LNCaP clone FGC (cell line): ENCODE data around the gene MYO19.

Source experiments
- DNase-seq: peaks from one replicate; pipeline ENCODE4 v3.0.0-alpha.2; 2011; ENCODE audit warnings: low read depth
- H3K4me3 ChIP-seq: 2 replicates; pipeline ENCODE4 v1.5.1; 2011; ENCODE audit warnings: mild to moderate bottlenecking, low read depth, low read length, control low read depth
- CTCF ChIP-seq: IDR thresholded peaks from 2 replicates; pipeline ENCODE4 v1.5.1; 2012; ENCODE audit warnings: mild to moderate bottlenecking; ENCODE audit not compliant: control insufficient read depth, insufficient read depth; ENCODE audit errors: extremely low read depth

Gene MYO19

GRCh38 chr17:36553459-36553858, 18.8 kb upstream of the MYO19 start:
- H3K4me3 ChIP-seq: no peak overlapping the region
- no peak for DNase-seq
- no peak for TF ChIP-seq CTCF

DNA sequence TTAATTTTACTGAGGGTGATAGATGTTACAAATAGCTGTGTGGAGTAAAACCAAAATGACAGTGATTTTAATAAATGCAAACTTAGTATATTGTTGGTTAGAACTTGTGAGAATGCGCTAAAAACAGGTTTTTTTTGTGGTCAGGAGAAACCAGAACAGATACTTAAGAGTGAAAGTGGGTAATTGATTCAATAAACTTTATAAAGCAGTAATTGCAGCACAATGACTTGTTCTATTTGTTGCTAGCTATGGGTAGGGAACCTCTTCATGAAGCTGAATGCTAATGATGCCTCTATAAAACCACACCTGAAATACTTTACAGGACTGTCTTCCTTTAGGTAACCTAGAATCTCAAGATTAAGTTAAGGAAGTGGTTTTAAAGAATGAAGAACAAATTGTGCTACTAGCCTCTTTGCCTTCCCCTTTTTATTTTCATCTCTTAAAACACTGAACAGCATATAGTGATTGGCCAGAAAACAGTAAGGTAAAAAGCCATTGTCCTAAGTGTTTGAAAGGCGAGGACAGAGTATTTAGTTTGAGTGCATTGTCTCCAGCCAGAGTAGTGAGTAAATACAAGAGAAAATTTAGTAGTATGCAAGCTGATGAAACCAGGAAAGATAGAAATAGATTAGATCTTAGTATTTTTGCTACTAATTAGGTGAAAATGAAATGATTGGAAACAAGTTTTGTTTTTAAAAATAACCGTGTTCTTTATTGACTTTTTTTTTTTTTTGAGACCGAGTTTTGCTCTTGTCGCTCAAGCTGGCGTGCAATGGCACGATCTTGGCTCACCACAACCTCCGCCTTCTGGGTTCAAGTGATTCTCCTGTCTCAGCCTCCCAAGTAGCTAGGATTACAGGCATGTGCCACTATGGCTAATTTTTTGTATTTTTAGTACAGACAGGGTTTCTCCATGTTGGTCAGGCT, 16.1 kb upstream of the MYO19 start:
- H3K4me3 ChIP-seq: no peak overlapping the region
- no peak for DNase-seq
- no peak for TF ChIP-seq CTCF

GRCh38 chr17:36547776-36548175, 13.1 kb upstream of the MYO19 start:
- TF ChIP-seq CTCF: no peak
- no peak overlapping the region; the same call in 1 of the 2 replicates for H3K4me3 ChIP-seq
- no peak for DNase-seq

- TF ChIP-seq CTCF: no peak
- no peak for DNase-seq
- peak overlapping the region; percentile 66 for H3K4me3 ChIP-seq
Observed at GRCh38 chr17:36546418-36547093, 11.9 kb upstream of the MYO19 start.

DNA sequence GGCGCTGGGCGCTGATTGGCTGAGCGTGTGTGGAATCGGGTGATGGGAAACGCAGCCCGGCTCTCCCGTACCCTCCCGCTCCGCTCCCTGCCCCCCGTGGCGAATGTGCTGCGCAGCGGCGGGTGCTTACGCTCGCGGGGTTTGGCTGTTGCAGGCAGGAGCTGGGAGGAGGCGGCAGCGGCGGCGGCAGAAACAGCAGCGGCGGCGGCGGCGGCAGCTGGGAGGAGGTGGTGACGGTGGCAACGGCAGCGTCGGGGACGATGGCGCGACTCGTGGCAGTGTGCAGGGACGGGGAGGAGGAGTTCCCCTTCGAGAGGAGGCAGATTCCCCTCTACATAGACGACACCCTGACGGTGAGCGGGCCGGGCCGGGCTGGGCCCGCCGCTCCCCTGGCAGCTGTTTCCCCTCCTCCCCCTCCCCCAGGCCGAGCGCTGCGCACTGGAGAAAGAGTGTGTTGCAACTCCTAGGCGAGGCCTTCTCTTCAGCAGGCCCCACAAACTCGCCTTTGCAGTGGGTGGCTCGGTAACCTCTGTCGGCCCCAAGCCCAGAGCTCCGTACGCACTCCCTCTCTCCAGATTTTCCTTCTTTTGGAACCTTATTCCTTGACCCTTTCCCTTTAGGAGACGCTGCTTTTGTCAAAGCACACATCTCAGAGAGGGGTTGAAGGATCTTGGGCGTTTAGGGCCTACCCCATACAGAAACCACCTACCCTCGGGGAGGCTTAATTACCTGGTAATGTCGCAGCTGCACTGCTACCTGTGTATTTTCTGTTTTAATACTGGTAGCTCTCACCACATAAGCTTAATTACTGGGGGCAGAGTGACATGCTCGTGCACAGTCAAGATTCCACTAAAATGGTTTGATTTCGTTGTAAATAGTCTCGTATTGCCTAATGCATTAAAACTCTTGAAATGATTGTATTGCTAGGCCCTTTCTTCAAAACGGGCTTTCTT, 11.1 kb upstream of the MYO19 start:
- TF ChIP-seq CTCF: peak; percentile 24
- peak overlapping the region; percentile 66 for H3K4me3 ChIP-seq
- peak; percentile 91 for DNase-seq

GRCh38 chr17:36545077-36545464, 10.4 kb upstream of the MYO19 start:
- peak overlapping the region; percentile 66 for H3K4me3 ChIP-seq
- DNase-seq: no peak

More at GRCh38 chr17:36545077-36545464, 10.4 kb upstream of the MYO19 start:
- no peak for TF ChIP-seq CTCF
